ENCODE data around the gene IFIT1.
"Not testable (repeated sequence)": the region's sequence is repeated elsewhere in the genome, so short reads cannot be mapped to it uniquely, and the experiment has no call there.

The IFIT1 gene

DNA sequence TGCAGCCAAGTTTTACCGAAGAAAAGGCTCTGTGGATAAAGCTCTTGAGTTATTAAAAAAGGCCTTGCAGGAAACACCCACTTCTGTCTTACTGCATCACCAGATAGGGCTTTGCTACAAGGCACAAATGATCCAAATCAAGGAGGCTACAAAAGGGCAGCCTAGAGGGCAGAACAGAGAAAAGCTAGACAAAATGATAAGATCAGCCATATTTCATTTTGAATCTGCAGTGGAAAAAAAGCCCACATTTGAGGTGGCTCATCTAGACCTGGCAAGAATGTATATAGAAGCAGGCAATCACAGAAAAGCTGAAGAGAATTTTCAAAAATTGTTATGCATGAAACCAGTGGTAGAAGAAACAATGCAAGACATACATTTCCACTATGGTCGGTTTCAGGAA, 10.6 kb downstream of the IFIT1 start:
- no peak for DNase-seq

GRCh38 chr10:89404104-89405047, 12.0 kb downstream of the IFIT1 start:
- DNase-seq = no peak

GRCh38 chr10:89406178-89406577, 13.8 kb downstream of the IFIT1 start:
- DNase-seq = not testable (repeated sequence)

- not testable (repeated sequence) for DNase-seq
These were observed 15.4 kb downstream of the IFIT1 start for GRCh38 chr10:89407792-89408191.

GRCh38 chr10:89409282-89409681, 16.9 kb downstream of the IFIT1 start:
- not testable (repeated sequence) for DNase-seq

DNA sequence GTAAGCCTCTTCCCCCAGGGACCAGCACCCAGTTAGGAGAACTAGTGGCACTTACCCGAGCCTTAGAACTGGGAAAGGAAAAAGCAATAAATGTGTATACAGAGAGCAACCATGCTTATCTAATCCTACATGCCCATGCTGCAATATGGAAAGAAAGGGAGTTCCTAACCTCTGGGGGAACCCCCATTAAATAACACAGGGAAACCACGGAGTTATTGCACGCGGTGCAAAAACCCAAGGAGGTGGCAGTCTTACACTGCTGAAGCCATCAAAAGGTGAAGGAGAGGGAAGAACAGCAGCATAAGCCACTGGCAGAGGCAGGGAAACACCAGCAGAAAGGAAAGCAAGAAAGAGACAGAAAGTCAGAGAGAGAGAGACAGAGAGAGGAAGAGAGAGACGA, 18.1 kb downstream of the IFIT1 start:
- DNase-seq = not testable (repeated sequence)

- DNase-seq = not testable (repeated sequence)
These were observed 18.7 kb downstream of the IFIT1 start for GRCh38 chr10:89411135-89411534.

DNA sequence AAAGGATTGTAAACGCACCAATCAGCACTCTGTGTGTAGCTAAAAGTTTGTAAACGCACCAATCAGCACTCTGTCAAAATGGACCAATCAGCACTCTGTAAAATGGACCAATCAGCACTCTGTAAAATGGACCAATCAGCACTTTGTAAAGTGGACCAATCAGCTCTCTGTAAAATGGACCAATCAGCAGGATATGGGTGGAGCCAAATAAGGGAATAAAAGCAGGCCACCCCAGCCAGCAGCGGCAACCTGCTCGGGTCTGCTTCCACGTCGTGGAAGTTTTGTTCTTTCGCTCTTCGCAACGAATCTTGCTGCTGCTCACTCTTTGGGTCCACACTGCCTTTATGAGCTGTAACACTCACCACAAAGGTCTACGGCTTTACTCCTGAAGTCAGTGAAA, 19.9 kb downstream of the IFIT1 start:
- DNase-seq = not testable (repeated sequence)

- DNase-seq = no peak
These were observed 21.0 kb downstream of the IFIT1 start for GRCh38 chr10:89413398-89413912.

- peak; percentile 42 to 68 for DNase-seq
These were observed 21.9 kb downstream of the IFIT1 start, which contains the start of gene IFIT5 for GRCh38 chr10:89414146-89414878. Gene IFIT5, plus strand, starts transcription at chr10:89414568. Its CDS starts 231 bp downstream, at chr10:89414799.

DNA sequence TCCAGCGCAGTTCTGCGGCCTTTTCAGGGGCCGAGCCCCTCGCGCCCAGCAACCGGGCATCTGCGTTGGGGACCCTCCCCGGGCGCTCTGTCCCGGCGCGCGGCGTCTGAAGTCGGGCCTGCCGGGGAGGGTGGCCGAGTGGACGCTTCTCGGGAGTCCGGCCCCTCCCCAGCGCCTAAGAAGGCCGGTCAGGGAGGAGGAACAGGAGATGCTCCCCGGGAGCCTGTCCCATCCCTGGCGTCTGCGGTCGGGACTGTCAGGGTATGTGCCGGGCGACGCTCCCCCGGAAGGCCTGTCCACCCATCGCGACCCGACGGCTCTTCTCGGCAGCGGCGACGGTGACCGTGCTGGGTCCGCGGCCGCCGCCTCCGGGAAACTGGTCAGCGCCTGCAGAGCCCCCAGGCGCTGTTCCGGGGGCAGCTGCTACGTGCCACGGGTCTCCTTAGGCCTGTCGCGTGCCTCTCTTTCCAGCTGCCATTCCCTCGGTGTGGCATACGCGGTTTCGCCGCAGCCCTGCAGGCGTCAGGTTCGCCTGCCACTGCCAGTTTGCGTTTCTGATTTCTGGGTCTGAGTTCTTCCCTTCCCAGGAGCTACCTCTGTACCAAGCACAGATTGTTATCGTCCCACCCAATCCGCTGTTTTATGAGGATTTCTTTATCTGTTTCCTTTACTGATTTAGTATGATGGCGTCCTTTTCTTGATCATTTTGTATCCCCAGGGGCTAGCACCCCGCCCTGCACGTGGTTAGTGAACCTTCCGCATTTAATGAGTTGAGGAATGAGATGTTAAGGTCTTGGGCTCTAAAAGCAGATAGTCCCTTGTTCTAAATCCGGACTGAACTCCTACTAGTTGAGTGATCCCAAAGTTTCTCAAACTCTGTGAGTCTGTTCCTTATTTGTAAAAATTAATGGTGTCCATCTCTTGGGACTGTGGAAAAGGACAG, 22.7 kb downstream of the IFIT1 start:
- peak; percentile 16 to 37 for DNase-seq

DNA sequence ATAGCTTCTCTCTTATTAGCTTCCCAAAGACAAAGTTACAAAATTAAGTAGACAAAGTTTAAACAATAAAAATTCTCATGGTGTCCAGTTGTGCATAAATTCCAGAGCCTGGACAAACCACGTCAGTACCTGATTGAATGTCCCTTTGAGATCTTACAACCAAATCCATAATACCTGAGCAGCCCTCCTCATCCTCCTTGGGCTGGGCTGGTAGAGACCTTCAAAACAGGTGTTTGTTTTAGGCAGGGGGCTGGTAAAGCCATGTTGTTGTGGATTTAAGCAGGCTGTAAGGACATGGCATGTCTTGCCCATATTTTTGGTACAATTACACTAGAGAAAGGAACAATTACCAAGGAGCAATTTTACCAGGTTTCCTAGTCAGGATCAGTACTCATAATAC, 24.0 kb downstream of the IFIT1 start:
- DNase-seq = no peak

DNA sequence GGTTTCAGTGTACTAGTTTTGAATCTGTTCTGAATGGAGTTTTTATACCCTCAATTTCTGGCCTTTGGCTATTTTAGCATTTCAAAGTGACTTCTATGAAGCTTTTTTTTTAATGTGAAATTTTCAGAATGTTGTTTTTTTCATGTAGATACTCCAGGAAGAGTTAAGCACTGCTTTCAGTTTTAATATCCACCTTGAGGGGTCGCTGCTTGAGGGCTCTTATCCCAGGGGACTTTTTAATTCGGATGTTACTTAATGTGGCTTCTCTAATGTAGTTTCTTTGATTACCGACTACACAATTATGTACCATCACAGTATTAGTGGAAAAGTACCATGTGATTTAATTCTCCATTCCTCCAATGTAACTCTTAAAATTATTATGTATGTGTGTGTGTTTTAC, 27.1 kb downstream of the IFIT1 start:
- peak in 1 of 2 experiments; percentile 39 for DNase-seq

- DNase-seq = no peak
These were observed 28.6 kb downstream of the IFIT1 start for GRCh38 chr10:89421018-89421476.

DNA sequence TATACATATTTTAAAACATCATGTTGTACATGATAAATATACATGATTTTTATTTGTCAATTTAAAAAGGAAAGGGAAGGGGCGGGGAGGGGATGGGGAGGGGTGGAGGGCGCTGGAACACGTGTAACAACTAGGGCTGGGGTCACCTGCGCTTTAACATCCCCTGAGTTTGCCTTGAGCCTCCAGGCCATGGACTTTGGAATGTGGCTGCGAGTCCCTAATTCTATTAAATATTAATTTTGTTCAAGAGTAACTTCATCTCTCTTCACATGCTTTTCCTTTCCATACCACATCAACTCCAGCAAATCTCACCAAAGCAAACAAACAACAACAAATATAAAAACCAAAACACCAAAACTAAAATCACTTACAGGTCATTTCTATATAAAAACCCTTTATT, 32.6 kb downstream of the IFIT1 start:
- no peak for DNase-seq

GRCh38 chr10:89426230-89426868, 33.9 kb downstream of the IFIT1 start:
- peak; percentile 11 to 16 for DNase-seq

- no peak for DNase-seq
These were observed 35.2 kb downstream of the IFIT1 start for GRCh38 chr10:89427629-89428028.

GRCh38 chr10:89428877-89429276, 36.5 kb downstream of the IFIT1 start:
- no peak for DNase-seq

DNA sequence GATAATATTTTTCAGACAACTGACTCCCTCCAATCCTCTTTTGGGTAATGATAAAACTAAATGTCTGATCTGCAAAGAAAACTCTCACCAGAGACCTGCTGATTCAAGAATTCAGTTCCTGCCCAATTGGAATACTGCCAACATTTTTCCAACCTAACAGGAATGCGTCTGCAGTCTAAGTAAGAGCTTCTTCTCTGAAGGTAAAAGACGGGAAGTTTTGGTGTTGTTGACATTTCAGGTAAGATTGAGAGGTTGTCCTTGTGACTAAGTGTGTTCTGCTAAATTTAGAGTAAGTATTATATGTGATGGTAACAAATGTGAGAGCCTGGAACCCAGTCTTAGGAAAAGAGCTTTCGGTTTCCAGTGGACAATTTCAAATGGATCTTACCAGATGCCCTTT, 39.6 kb downstream of the IFIT1 start:
- DNase-seq = no peak

GRCh38 chr10:89438525-89438924, 46.1 kb downstream of the IFIT1 start:
- no peak for DNase-seq

DNA sequence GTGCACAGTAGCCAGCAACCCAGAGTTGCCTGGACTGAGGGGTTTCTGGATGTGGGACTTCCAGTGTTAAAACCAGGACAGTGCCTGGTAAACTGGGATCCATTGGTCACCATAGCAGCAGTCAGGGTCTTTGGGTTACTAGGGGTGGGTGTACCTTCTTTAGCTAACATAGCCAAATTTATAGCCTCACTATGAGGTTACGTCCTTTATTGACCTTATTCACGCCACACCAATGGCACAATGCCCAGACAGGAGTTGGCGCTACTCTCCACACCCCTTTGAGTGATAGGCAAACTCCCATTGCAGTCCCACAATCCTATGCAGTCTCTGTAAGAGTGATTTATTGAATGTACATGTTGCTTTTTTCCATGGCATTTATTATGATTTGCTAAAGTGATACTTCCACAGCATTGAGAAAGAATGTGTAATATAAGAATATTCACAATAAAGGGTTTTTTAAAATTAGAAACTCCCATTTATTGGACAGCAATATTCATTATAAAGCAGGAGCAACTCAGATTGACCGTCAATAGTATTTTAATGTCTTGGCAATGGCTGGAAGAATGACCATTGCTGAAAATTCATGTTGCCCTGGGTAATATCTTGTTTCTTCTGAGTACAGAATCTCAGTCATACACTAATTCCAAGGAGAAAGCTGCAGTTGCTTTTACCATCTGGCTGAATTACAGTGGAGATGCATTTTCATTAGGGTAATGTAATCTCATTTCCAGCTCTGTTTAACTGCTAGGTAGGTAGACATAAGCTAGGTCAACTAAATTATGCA, 48.0 kb downstream of the IFIT1 start:
- DNase-seq = peak in 1 of 2 experiments; percentile 26
